Kidney (tissue), 14 donors: ENCODE measurements around the gene RGS9. TPM values are rescaled to one million over a fixed set of nuclear protein-coding genes. Genes with fewer than 3 reads are reported as not detected.

ENCODE experiments used
- DNase-seq, 5 donors: peaks; one replicate each; pipeline ENCODE4 v3.0.0-alpha.2; 2013 to 2020
- FAIRE-seq: peaks from 2 replicates; lab custom pipeline; 2012; peaks lifted over from hg19 to GRCh38; lab: Jason Lieb, UNC
- H3K27ac ChIP-seq, 2 donors: one replicate each; pipeline ENCODE4 v1.7.0; 2013; ENCODE audit warnings: low read depth in 2 of 2, low read length in 2 of 2, inconsistent platforms in 1 of 2
- H3K27me3 ChIP-seq: one replicate; pipeline ENCODE4 v1.7.1; 2013; ENCODE audit warnings: low read length, inconsistent platforms; ENCODE audit not compliant: control insufficient read depth, insufficient read depth
- H3K36me3 ChIP-seq, 3 donors: one replicate each; pipeline versions ENCODE4 v1.7.0 to v1.7.1; 2013; ENCODE audit warnings: low read length in 3 of 3, control low read depth in 1 of 3, inconsistent platforms in 1 of 3; ENCODE audit not compliant: insufficient read depth in 3 of 3, control insufficient read depth in 2 of 3
- H3K4me1 ChIP-seq, 3 donors: one replicate each; pipeline versions ENCODE4 v1.7.0 to v1.7.1; 2013; ENCODE audit warnings: low read length in 3 of 3, inconsistent platforms in 1 of 3, low read depth in 1 of 3; ENCODE audit not compliant: control insufficient read depth in 2 of 3, insufficient read depth in 2 of 3
- H3K4me3 ChIP-seq, 3 donors: one replicate each; pipeline versions ENCODE4 v1.7.0 to v1.8.1; 2013; ENCODE audit warnings: low read length in 3 of 3, control low read depth in 1 of 3, inconsistent platforms in 1 of 3
- H3K9ac ChIP-seq, 3 donors: one replicate each; pipeline versions ENCODE4 v1.7.0 to v1.7.1; 2013; ENCODE audit warnings: low read length in 3 of 3, control low read depth in 1 of 3, inconsistent platforms in 1 of 3
- H3K9me3 ChIP-seq, 3 donors: one replicate each; pipeline versions ENCODE4 v1.7.0 to v1.7.1; 2013; ENCODE audit warnings: low read length in 3 of 3, control low read depth in 1 of 3, inconsistent platforms in 1 of 3; ENCODE audit not compliant: control insufficient read depth in 2 of 3, insufficient read depth in 1 of 3
- intact Hi-C: fragments of 100-400 bp; cut with DNase I; formaldehyde crosslinking; loops from one replicate; pipeline ENCODE4 v1.11.1; 2022
- polyA plus RNA-seq: library from polyadenylated mRNA; stranded (reverse); fragments of 350-450 nt; fragmentation: Illumina TruSeq; extraction: RNeasy Lipid Tissue Mini Kit (QIAGEN cat#74804); gene quantifications from one replicate; pipeline ENCODE4 v1.2.3, GENCODE V29; 2014; ENCODE audit warnings: low read depth, low replicate concordance; ENCODE audit not compliant: insufficient read depth
- total RNA-seq: library from RNA; stranded (reverse); fragmentation: NEBNext Ultra II Directional; extraction: Animal tissue kit (Norgen Biotek cat#: 25700); gene quantifications from one replicate; pipeline ENCODE4 v1.2.1, GENCODE V29; 2021
- TF ChIP-seq, protein P1 (sequence below): IDR thresholded peaks from 3 replicates; pipeline ENCODE4 v1.5.1; 2012; ENCODE audit warnings: mild to moderate bottlenecking, moderate library complexity, borderline replicate concordance; ENCODE audit not compliant: insufficient read depth; ENCODE audit errors: extremely low read depth
- donor health status: control.
- donor health status: control.
- donor health status: control.
- donor health status: control.
- donor health status: control.
- donor health status: DM: yes; HTN: yes; CAD: no.
- donor health status: Normal renal cell carcinoma (clear cell type).

RGS9 gene
- total and polyA plus RNA-seq, 2 donors from 2014 or later, result 4.2 to 7.2 TPM

DNA sequence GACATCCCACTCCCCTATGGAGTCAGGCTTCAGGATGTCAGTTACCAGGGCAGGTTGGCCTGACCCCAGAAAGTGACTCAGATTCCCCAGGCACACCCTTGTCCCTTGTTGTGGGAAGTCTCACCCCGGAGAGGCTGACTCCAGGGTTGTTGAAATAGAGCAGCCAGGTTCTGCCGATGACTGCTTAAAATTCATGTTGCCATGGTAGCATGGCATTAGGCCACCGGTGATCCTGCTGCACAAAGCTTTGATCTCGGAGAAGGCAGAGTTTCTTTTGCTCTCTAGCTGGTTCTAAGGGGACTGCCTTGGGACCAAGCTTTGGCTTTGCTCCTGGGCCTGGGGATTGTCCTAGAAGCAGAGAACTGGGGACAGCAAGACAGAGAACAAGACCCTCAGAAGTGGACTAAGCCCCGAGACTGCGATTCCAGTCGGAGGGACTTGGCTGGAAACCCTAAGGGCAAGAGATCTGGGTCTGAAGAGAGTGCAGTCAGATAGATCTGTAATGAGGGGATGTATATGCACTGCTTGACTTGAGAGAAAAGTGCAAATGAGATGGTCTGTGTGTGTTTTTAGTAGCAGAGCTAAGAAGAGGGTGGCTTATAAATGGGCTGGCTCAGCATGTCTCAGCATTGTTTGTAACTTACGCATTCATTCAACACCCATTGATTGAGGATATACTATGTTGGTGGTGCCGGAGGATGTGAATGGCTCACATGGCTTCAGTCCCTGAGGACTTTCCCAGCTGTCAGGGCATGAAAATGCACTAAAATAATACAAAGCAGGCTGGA lies 106.9 kb downstream of the RGS9 start:
- intact Hi-C loops, result no loop called here
- no peaks in the 10 kb centered on the region for H3K36me3 ChIP-seq
- TF ChIP-seq, protein P1, sequence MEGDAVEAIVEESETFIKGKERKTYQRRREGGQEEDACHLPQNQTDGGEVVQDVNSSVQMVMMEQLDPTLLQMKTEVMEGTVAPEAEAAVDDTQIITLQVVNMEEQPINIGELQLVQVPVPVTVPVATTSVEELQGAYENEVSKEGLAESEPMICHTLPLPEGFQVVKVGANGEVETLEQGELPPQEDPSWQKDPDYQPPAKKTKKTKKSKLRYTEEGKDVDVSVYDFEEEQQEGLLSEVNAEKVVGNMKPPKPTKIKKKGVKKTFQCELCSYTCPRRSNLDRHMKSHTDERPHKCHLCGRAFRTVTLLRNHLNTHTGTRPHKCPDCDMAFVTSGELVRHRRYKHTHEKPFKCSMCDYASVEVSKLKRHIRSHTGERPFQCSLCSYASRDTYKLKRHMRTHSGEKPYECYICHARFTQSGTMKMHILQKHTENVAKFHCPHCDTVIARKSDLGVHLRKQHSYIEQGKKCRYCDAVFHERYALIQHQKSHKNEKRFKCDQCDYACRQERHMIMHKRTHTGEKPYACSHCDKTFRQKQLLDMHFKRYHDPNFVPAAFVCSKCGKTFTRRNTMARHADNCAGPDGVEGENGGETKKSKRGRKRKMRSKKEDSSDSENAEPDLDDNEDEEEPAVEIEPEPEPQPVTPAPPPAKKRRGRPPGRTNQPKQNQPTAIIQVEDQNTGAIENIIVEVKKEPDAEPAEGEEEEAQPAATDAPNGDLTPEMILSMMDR, result no peak
- H3K9me3 ChIP-seq, result no peaks in the 10 kb centered on the region
- no peak overlapping the region for H3K9ac ChIP-seq
- H3K27ac ChIP-seq, result no peak overlapping the region
- DNase-seq (peak in 3 of 5 donors; percentile 45 to 58 (median 46)), FAIRE-seq (no peak)
- no peaks in the 10 kb centered on the region for H3K4me1 ChIP-seq
- no peaks in the 10 kb centered on the region for H3K27me3 ChIP-seq
- no peak overlapping the region for H3K4me3 ChIP-seq

DNA sequence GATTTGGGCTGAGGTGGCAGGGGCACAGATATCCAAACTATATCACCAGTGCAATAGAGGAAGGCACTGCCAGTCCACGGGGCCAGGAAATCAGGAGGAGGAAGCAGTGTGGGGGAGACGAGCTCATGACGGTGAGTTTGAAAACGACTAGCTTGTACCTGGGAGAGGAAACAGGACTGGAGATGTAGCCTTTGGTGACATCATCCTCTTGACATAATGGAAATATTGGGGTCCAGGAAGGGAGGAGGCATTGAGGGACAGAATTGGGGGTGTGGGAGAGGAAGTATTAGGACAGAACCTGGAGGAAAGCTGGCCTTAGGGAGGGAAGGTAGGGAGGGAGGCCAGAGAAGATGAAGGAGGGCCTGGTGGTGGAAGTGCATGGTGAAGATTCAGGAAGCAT lies 109.1 kb downstream of the RGS9 start:
- Histone ChIP-seq H3K4me3 (no peak overlapping the region), H3K27ac (no peak overlapping the region), H3K9ac (no peak overlapping the region), H3K36me3 (no peaks in the 10 kb centered on the region), H3K9me3 (no peaks in the 10 kb centered on the region), H3K4me1 (no peaks in the 10 kb centered on the region), H3K27me3 (no peaks in the 10 kb centered on the region)
- no peak for FAIRE-seq
- intact Hi-C loops, result no loop called here
- DNase-seq, result no peak
- TF ChIP-seq, protein P1, result no peak

DNA sequence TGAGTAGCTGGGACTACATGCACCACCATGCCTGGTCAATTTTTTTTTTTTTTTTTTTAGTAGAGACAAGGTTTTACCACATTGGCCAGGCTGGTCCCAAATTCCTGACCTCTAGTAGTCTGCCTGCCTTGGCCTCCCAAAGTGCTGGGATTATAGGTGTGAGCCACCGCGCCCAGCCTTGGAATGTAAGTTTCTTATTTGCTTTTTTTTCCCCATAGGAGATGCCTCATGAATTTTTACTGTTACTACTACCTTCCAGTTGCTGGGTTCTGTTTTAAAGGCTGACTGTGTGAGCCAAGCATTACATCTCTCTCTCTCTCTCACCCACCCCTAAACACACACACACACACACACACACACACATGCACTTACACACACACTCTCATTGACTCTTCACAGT lies 112.6 kb downstream of the RGS9 start:
- intact Hi-C loops, result no loop called here
- Histone ChIP-seq H3K9ac (no peak overlapping the region), H3K4me3 (no peak overlapping the region), H3K36me3 (no peaks in the 10 kb centered on the region), H3K9me3 (no peaks in the 10 kb centered on the region), H3K27me3 (no peaks in the 10 kb centered on the region), H3K27ac (no peak overlapping the region), H3K4me1 (no peaks in the 10 kb centered on the region)
- no peak for DNase-seq
- no peak for FAIRE-seq
- TF ChIP-seq, protein P1, result no peak
